ENCODE measurements around the gene CDCA5. TPM values are rescaled to one million over a fixed set of nuclear protein-coding genes. Genes with fewer than 3 reads are reported as not detected.
A peak's percentile ranks its signal among the peaks of the same experiment; 100 is the strongest.

Gene CDCA5
- total RNA-seq, 1 experiment from 2014 or later = 94.8 TPM

GRCh38 chr11:65078786-65079342, 5.0 kb downstream of the CDCA5 start:
- no peak for TF ChIP-seq CTCF (conservative IDR thresholded peaks at IDR 0.05)
- Histone ChIP-seq H3K79me2 (ENCODE audit: insufficient read depth, low read length) (peaks cover 8% of the 10 kb centered on the region; the same call in 1 of the 2 replicates), H3K14ac (ENCODE audit: insufficient read depth, low read length) (no peak overlapping the region), H3K79me1 (ENCODE audit: insufficient read depth, low read depth, low read length, poor library complexity, severe bottlenecking) (peaks cover 13% of the 10 kb centered on the region), H4K91ac (ENCODE audit: insufficient read length, low read depth, low read length) (no peak overlapping the region), H2BK12ac (ENCODE audit: insufficient read length, low read depth, low read length) (no peak overlapping the region), H3K4me2 (ENCODE audit: insufficient read depth, insufficient read length, low read length) (peak overlapping the region; percentile 1), H3K56ac (ENCODE audit: insufficient read length, low read depth, low read length) (no peak overlapping the region), H2AK5ac (ENCODE audit: insufficient read length, low read length) (no peak overlapping the region), H2BK20ac (ENCODE audit: low read depth, low read length, poor library complexity, severe bottlenecking) (no peak overlapping the region), H2BK120ac (ENCODE audit: low read depth, low read length, poor library complexity, severe bottlenecking) (no peak overlapping the region), H4K5ac (ENCODE audit: insufficient read length, low read depth, low read length) (no peak overlapping the region), H3K27ac (ENCODE audit: insufficient read length, low read depth, low read length) (no peak overlapping the region), H2AFZ (ENCODE audit: low read length) (no peak overlapping the region), H3K9me3 (ENCODE audit: control insufficient read depth, low read depth, low read length) (no peaks in the 10 kb centered on the region), H3K9ac (ENCODE audit: extremely low read depth, insufficient read length, low read length) (no peak overlapping the region), H4K20me1 (ENCODE audit: control insufficient read depth, insufficient read depth, insufficient read length) (no peaks in the 10 kb centered on the region), H3K4ac (ENCODE audit: low read depth, low read length) (no peak overlapping the region), H2BK15ac (ENCODE audit: low read depth, low read length) (no peak overlapping the region), H3K23ac (ENCODE audit: insufficient read length, low read depth, low read length) (no peak overlapping the region), H3T11ph (ENCODE audit: low read length) (no peak overlapping the region), H2BK5ac (ENCODE audit: insufficient read length, low read length) (no peak overlapping the region), H3K27me3 (ENCODE audit: insufficient read depth, low read length) (no peaks in the 10 kb centered on the region), H4K8ac (replicated peaks; ENCODE audit: insufficient read length, low read depth, low read length) (no peak overlapping the region), H3K4me1 (ENCODE audit: insufficient read depth, low read length) (no peaks in the 10 kb centered on the region), H3K23me2 (ENCODE audit: insufficient read length, low read depth, low read length, poor library complexity, severe bottlenecking) (peaks cover 5% of the 10 kb centered on the region), H3K18ac (ENCODE audit: insufficient read length, low read depth, low read length) (no peak overlapping the region)
- Mint-ChIP-seq H3K4me1 (peaks cover 14 to 17% of the 10 kb centered on the region in 2 experiments), H3K36me3 (ENCODE audit: insufficient read depth in 1 of 3, low read depth in 3 of 3) (peaks cover 48 to 74% (median 72%) of the 10 kb centered on the region in 3 experiments), H3K4me3 (no peak overlapping the region), H3K9me3 (no peaks in the 10 kb centered on the region; a peak in 1 of 5 replicates), H3K27ac (peak overlapping the region in 2 of 3 experiments; percentile 55 to 88; a peak in 3 of 7 replicates), H3K27me3 (ENCODE audit: low read depth) (no peaks in the 10 kb centered on the region)
- no CpG with 5 or more reads among the region's 9 CpGs for WGBS (ENCODE audit: extremely low coverage, insufficient read length, low lambda C conversion rate)
- DNase-seq = no peak

All from H9 (cell line).